Activated naive CD4-positive, alpha-beta T cell treated with anti-CD3 and anti-CD28 coated beads, Interleukin-2, amount 50 U/mL, for 16 hours (primary cell): ENCODE results near the gene HRNR.
"Not testable (repeated sequence)": the region's sequence is repeated elsewhere in the genome, so short reads cannot be mapped to it uniquely, and the experiment has no call there.

Experiments
- DNase-seq: peaks from one replicate; pipeline ENCODE4 v3.0.0-alpha.2; 2020

Gene HRNR

GRCh38 chr1:152224093-152224492 is at the start of gene HRNR:
HRNR (minus strand) TSS chr1:152224193; CDS start chr1:152223253, 940 bp downstream.
- no peak for DNase-seq

- DNase-seq, result not testable (repeated sequence)
Measured at GRCh38 chr1:152256394-152256793, 32.4 kb upstream of the HRNR start.

DNA sequence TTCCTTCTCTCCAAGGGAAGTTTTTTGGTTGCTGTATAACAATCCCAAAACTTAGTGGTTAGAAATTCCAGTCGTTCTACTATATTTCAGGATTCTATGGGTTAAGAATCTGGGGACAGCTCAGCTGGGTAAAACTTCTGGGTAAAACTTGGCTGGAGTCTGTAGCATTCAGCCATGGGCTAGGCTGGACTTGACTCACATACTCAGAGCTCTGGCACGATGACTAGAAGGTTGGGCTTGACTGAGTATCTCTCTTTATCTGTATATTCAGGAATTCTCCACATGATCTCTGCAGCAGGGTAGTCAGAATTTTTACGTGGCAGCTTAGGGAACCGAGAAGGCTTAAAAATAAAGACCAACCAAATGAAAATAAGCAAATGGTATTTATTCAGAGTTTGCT is 28.2 kb upstream of the HRNR start:
- no peak for DNase-seq

DNA sequence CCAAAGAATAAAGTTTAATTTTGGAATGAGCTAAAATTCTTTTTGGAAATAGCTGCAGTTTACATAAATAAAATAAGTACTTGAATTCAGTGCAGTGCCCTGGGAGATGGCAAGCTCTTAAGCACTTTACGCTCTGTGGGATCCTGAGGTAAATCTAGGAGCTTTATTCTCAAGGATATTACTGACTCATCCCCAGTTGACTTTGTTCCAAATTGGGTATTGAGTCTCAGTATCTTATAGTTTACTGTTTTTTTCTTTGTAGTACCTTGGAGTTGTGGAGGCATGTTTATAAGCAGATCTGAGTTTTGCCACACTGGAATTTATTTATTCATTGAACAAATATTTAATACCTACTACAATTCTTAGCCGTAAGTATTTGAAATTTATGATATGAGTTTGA is 27.4 kb upstream of the HRNR start:
- no peak for DNase-seq

DNA sequence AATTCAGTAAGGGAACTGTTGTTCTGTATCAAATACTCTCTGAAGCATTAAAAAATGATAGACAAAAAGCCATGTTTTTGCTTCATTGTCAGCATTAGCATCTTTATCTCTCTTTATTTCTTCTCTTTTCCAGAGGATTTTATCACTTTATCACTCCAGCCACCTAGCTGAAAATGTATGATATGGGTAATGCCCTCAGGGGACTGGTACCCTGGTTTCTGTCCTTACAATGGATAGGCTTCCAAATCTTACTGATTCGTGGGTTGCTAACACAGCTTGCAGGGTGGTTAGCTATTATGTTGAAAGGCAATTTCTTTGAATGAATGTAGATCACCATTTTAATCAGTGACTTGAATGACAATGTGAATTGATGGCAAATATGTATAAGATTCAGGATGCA is 23.3 kb upstream of the HRNR start:
- no peak for DNase-seq

- no peak for DNase-seq
Measured at GRCh38 chr1:152244576-152245273, 20.7 kb upstream of the HRNR start.

GRCh38 chr1:152237093-152237492 is 13.1 kb upstream of the HRNR start:
- DNase-seq, result no peak

GRCh38 chr1:152228831-152229230 is 4.8 kb upstream of the HRNR start:
- no peak for DNase-seq

GRCh38 chr1:152227310-152227928 is 3.4 kb upstream of the HRNR start:
- DNase-seq, result no peak

GRCh38 chr1:152225678-152226077 is 1.7 kb upstream of the HRNR start:
- DNase-seq, result no peak

DNA sequence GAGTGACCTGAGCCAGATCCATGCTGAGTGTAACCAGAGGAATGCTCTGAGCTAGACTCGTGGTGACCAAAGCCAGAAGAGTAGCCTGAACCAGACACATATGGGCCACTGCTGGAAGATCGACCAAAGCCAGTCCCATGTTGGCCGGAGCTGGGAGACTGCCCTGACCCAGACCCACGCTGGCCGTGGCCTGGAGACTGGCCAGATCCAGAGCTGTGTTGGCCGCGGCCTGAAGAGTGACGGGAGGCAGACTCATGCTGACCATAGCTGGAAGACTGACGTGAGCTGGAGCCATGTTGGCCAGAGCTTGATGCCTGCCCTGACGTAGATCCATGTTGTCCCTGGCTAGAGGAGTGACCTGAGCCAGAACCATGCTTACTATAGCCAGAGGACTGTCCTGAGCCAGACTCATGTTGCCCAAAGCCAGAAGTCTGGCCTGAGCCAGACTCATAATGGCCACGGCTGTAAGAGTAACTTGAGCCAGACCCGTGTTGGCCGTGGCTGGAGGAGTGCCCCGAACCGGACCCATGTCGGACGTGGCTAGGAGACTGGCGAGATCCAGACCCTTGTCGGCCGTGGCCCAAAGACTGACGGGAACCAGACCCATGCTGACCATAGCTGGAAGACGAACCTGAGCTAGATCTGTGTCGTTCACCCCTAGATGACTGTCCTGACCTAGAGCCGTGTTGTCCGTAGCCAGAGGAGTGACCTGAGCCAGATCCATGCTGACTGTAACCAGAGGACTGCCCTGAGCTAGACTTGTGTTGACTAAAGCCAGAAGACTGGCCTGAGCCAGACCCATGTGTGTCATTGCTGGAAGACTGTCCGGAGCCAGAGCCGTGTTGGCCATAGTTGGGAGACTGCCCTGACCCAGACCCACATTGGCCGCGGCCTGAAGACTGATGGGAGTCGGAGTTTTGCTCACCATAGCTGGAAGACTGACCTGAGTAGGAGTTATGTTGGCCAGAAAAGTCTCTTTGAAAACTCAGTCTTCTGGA is 3.5 kb downstream of the HRNR start:
- DNase-seq, result no peak

- not testable (repeated sequence) for DNase-seq
Measured at GRCh38 chr1:152219438-152219837, 4.6 kb downstream of the HRNR start.

DNA sequence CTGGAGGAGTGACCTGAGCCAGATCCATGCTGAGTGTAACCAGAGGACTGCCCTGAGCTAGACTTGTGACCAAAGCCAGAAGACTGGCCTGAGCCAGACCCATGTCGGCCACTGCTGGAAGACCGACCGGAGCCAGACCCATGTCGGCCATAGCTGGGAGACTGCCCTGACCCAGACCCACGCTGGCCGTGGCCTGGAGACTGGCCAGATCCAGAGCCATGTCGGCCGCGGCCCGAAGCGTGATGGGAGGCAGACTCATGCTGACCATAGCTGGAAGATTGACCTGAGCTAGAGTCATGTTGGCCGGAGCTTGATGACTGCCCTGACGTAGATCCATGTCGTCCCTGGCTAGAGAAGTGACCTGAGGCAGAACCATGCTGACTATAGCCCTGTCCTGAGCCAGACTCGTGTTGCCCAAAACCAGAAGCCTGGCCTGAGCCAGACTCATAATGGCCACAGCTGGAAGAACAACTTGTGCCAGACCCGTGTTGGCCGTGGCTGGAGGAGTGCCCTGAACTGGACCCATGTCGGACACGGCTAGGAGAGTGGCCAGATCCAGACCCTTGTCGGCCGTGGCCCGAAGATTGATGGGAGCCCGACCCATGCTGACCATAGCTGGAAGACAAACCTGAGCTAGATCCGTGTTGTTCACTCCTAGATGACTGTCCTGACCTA is 5.1 kb downstream of the HRNR start:
- DNase-seq, result no peak

- DNase-seq, result not testable (repeated sequence)
Measured at GRCh38 chr1:152215604-152216003, 8.4 kb downstream of the HRNR start.

DNA sequence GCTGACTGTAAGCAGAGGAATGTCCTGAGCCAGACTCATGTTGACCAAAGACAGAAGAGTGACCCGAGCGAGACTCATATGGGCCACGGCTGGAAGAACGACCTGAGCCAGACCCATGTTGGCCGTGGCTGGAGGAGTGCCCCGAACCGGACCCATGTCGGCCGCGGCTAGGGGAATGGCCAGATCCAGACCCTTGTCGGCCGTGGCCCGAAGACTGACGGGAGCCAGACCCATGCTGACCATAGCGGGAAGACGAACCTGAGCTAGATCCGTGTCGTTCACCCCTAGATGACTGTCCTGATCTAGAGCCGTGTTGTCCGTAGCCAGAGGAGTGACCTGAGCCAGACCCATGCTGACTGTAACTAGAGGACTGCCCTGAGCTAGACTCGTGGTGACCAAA is 9.1 kb downstream of the HRNR start:
- not testable (repeated sequence) for DNase-seq

- DNase-seq, result no peak
Measured at GRCh38 chr1:152198982-152199381, 25.0 kb downstream of the HRNR start.

- DNase-seq, result no peak
Measured at GRCh38 chr1:152197361-152197941, 26.5 kb downstream of the HRNR start.

DNA sequence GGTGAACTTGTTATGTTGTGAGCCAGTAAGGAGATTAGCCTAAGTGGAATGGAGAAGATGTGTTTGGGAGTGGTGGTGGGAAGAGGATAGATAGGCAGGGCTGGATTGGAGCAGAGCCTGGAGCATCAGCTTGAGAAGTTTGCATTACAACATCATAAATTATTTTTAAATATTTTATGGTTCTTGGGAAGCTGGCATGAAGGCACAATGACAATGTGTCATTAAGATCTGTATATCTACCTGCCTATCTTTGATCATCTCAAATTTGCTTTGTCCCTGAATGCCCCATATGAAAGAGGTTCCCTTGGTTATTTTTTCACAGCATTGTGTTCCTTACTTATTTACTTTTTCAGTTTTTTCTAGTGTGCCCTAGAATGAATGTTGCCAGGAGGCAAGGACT is 32.3 kb downstream of the HRNR start:
- no peak for DNase-seq

DNA sequence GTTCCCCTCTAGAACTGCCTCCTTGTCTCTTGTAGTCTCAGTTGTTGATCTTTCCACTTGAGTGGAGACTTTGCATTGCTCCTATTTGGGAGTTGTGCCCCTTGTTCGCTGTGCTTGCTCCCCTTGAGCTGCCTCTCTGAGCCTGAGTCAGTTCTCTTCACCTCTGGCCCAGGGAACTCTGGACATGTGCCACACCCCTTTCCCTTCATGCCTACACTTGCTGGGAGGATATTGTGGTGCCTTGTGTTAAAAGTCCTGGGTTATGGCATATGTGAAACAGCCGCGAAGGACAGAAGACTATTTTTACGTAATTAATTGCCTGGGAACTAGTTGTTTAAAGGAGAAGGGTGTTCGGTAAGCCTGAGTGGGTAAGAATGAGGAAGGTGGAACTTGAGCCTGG is 32.7 kb downstream of the HRNR start:
- no peak for DNase-seq

DNA sequence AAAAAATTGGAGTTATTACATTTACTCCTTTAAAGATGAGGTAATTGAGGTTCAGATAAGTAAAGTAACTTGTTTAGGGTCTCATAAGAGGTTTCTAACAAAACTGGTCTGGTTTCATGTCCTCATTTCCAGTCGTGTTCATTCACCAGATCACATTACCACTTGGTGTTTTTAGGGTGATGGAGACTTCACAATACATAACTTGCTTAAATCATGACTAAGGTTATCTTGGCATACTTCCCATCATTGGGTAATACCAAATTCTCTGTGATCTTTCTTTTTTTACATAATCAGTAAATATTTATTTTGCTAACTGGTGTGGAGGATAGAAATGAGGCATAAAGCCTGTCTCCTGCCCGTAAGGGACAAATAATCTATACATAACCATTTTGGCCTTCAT is 33.4 kb downstream of the HRNR start:
- no peak for DNase-seq

- DNase-seq, result peak; percentile 74
Measured at GRCh38 chr1:152189657-152190442, 34.1 kb downstream of the HRNR start.
